Endodermal cell (in vitro differentiated cells): ENCODE data around the gene PPP1R16B. TPM values are rescaled to one million over a fixed set of nuclear protein-coding genes. Genes with fewer than 3 reads are reported as not detected.

Experiments used
- DNase-seq: peaks from one replicate; pipeline ENCODE4 v3.0.0-alpha.2; 2017
- H3K27ac ChIP-seq: 2 replicates; pipeline ENCODE4 v1.5.1; 2013; ENCODE audit warnings: mild to moderate bottlenecking, low read depth, low read length, moderate library complexity
- H3K27me3 ChIP-seq: 2 replicates; pipeline ENCODE4 v1.6.1; 2013; ENCODE audit warnings: mild to moderate bottlenecking, low read length, moderate library complexity; ENCODE audit not compliant: insufficient read depth, control insufficient read depth, poor library complexity, severe bottlenecking
- H3K36me3 ChIP-seq: 2 replicates; pipeline ENCODE4 v1.7.0; 2013; ENCODE audit warnings: mild to moderate bottlenecking, low read length, moderate library complexity; ENCODE audit not compliant: control insufficient read depth, insufficient read depth
- H3K4me1 ChIP-seq: one replicate; pipeline ENCODE4 v1.7.0; 2013; ENCODE audit warnings: low read length; ENCODE audit not compliant: control insufficient read depth, insufficient read depth
- H3K4me3 ChIP-seq: 2 replicates; pipeline ENCODE4 v1.5.1; 2013; ENCODE audit warnings: mild to moderate bottlenecking, low read length, moderate library complexity
- H3K9ac ChIP-seq: 2 replicates; pipeline ENCODE4 v1.6.1; 2013; ENCODE audit warnings: mild to moderate bottlenecking, low read length, moderate library complexity; ENCODE audit not compliant: poor library complexity, severe bottlenecking; ENCODE audit errors: extremely low read depth
- H3K9me3 ChIP-seq: 2 replicates; pipeline ENCODE4 v1.6.1; 2013; ENCODE audit warnings: mild to moderate bottlenecking, low read length, moderate library complexity; ENCODE audit not compliant: control insufficient read depth
- H3K27ac Mint-ChIP-seq: 2 replicates; pipeline ENCODE4 v1.8.0; 2020; ENCODE audit warnings: mixed read lengths
- H3K27me3 Mint-ChIP-seq: 2 replicates; pipeline ENCODE4 v1.8.0; 2021; ENCODE audit warnings: mild to moderate bottlenecking, mixed read lengths; ENCODE audit not compliant: insufficient read depth
- H3K36me3 Mint-ChIP-seq: 2 replicates; pipeline ENCODE4 v1.8.0; 2020; ENCODE audit warnings: low read depth, mixed read lengths
- H3K4me1 Mint-ChIP-seq: 2 replicates; pipeline ENCODE4 v1.8.0; 2020; ENCODE audit warnings: mixed read lengths
- H3K4me3 Mint-ChIP-seq: 2 replicates; pipeline ENCODE4 v1.8.0; 2020; ENCODE audit warnings: mild to moderate bottlenecking, moderate library complexity, mixed read lengths
- H3K9me3 Mint-ChIP-seq: 2 replicates; pipeline ENCODE4 v1.8.0; 2020; ENCODE audit warnings: mild to moderate bottlenecking, mixed read lengths
- WGBS, 2 experiments: methylation state at CpG; one replicate each; pipeline versions ENCODE4 v1.1.5 to v1.1.7; 2013; ENCODE audit warnings: missing lambda C conversion rate in 2 of 2, mixed read lengths in 1 of 2; ENCODE audit not compliant: insufficient coverage in 1 of 2, insufficient read length in 1 of 2; 5-methylcytosine and 5-hydroxymethylcytosine counted together
- total RNA-seq, 2 donors: library from RNA; stranded (reverse); fragmentation: NEBNext Ultra II Directional in 1 of 2; extraction: Animal tissue kit (Norgen Biotek cat#: 25700) in 1 of 2; gene quantifications; 2 replicates in 1 of 2; 3 replicates in 1 of 2; pipeline ENCODE4 v1.2.1, GENCODE V29; 2021
- TF ChIP-seq, protein P1 (sequence below): fragments of 200-600 bp; sonication (generic); conservative IDR thresholded peaks from 2 replicates; pipeline ENCODE4 v1.5.0; 2021; ENCODE audit warnings: antibody characterized with exemption, mild to moderate bottlenecking

Gene PPP1R16B
- total RNA-seq, 2 donors from 2014 or later = 6.7 to 15.3 TPM

DNA sequence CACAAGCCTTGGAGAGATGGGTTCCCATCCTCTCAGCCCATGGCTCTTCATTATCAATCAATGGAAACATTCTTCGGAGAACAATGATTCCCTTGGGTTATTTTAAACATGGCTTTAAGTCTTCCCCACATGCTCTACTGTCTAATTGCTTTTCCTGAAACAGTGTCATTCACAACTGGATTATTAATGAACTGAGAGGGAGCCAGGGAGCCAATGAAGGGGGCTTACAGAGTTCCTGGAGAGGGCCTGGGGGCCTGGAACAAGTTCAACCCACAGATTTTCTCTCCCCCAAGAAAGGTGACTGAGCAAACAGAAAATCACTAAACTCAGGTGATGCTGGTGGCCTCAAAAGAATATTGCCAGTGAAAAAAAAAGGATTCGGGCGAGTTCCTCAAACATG lies 1.3 kb upstream of the PPP1R16B start:
- TF ChIP-seq, protein P1, sequence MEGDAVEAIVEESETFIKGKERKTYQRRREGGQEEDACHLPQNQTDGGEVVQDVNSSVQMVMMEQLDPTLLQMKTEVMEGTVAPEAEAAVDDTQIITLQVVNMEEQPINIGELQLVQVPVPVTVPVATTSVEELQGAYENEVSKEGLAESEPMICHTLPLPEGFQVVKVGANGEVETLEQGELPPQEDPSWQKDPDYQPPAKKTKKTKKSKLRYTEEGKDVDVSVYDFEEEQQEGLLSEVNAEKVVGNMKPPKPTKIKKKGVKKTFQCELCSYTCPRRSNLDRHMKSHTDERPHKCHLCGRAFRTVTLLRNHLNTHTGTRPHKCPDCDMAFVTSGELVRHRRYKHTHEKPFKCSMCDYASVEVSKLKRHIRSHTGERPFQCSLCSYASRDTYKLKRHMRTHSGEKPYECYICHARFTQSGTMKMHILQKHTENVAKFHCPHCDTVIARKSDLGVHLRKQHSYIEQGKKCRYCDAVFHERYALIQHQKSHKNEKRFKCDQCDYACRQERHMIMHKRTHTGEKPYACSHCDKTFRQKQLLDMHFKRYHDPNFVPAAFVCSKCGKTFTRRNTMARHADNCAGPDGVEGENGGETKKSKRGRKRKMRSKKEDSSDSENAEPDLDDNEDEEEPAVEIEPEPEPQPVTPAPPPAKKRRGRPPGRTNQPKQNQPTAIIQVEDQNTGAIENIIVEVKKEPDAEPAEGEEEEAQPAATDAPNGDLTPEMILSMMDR = no peak
- Mint-ChIP-seq H3K27me3 (peaks cover 9% of the 10 kb centered on the region), H3K9me3 (no peaks in the 10 kb centered on the region), H3K27ac (peak overlapping the region; percentile 96), H3K4me3 (peak overlapping the region; percentile 83), H3K36me3 (peaks cover under 1% of the 10 kb centered on the region), H3K4me1 (peaks cover 23% of the 10 kb centered on the region)
- H3K9me3 ChIP-seq = no peaks in the 10 kb centered on the region
- peak overlapping the region; percentile 66 for H3K9ac ChIP-seq
- H3K27ac ChIP-seq = peak overlapping the region; percentile 84
- peaks cover 18% of the 10 kb centered on the region for H3K4me1 ChIP-seq
- no peaks in the 10 kb centered on the region for H3K27me3 ChIP-seq
- H3K36me3 ChIP-seq = no peaks in the 10 kb centered on the region
- 42 to 49% methylated on average over 2 to 3 of the region's 3 CpGs for WGBS, 2 experiments
- no peak for DNase-seq
- H3K4me3 ChIP-seq = peak overlapping the region; percentile 84

DNA sequence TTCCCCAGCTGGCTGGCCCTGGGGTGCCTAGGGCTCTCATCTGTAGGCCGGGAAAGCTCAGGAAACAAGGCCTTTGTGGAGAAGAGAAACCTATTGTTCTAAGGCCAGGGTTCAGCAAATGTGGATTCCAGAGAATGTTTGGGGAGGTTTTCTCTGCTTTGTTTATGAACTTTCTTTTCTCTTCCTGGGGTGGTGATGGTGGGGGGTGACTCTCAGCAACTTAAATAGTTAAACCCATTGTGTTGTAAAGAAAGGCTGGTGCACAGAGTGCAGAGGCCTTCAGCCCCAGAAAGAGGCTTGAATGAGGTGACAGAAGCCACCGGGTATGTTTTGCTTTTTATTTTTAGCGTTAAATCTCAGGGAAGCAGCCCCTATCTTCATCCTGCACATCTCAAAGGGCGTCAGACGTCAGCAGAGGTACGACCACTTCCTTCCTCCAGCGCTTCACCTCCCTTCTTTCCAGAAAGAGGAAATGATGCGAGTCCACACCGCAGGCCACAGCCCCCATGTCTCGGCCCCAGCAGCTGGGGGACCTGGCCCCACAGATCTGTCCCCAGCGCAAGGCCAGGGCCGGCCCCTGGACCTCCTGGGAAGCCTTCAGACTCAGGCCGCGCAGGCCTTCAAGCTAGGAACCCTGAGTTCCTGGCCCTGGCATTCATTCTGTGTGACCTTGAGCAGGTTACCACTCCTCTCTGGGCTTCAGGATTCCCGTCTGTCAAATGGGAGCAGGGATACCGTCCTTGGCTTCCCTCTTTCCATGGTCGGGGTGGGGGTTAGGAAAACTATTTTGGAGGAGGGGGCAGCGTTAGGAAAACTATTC lies 605 bp upstream of the PPP1R16B start:
- Histone ChIP-seq H3K4me1 (peaks cover 18% of the 10 kb centered on the region), H3K9ac (peak overlapping the region; percentile 66), H3K27ac (peak overlapping the region; percentile 85), H3K9me3 (no peaks in the 10 kb centered on the region), H3K36me3 (no peaks in the 10 kb centered on the region), H3K4me3 (peak overlapping the region; percentile 84), H3K27me3 (no peaks in the 10 kb centered on the region)
- Mint-ChIP-seq H3K36me3 (peaks cover 3% of the 10 kb centered on the region), H3K27me3 (peaks cover 9% of the 10 kb centered on the region), H3K4me1 (peaks cover 25% of the 10 kb centered on the region), H3K9me3 (no peaks in the 10 kb centered on the region), H3K27ac (peak overlapping the region; percentile 96), H3K4me3 (peak overlapping the region; percentile 83)
- TF ChIP-seq, protein P1 = no peak
- 10 to 14% methylated on average over 8 to 18 of the region's 18 CpGs for WGBS, 2 experiments
- DNase-seq = peak; percentile 84

DNA sequence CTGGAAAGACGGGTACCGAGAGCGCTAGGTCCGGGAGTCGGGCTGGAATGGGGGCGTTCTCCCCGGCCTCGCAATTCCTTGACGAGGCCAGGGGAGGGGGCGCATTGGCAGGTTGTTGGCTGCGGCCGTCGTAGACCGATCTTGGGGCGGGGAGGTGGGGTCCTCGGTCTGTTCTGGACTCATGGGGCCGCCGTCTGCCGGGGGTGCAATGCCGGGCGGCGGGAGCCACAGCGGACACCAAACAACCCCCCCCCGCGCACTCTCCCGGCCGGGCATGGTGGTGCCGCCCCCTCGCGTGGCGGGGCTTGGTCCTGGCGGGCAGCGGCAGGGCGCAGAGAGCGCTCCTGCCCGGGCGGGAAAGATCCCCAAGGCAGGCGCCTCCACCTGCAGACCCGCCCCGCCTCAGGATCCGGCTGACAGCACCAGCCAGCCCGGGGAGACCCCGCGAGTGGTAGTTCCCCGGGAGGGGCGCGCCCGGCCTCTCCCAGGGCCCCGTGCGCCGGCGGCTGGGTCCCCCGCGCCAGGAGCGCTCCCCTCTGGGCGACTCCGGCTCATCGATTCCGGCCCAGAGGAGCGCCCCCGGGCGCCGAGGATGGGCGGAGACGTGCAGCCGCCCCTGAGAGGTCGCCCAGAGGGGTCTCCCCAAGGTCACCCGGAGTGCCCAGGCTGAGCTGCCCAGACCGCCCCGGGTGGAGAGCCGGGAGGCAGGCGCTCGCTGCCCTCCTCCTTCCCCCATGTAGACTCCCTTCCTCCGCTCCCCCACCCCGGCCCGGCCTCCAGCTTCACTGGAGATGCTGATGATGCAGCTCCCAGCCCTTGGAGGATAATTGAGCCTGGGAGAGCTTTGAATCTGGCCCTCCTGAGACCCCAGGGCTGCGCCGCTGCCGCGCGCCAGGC lies 709 bp downstream of the PPP1R16B start:
- Histone ChIP-seq H3K36me3 (peaks cover 10% of the 10 kb centered on the region), H3K27ac (no peak overlapping the region), H3K4me1 (peaks cover 18% of the 10 kb centered on the region), H3K4me3 (peak overlapping the region; percentile 84), H3K27me3 (no peaks in the 10 kb centered on the region), H3K9ac (peak overlapping the region; percentile 64), H3K9me3 (no peaks in the 10 kb centered on the region)
- Mint-ChIP-seq H3K4me3 (peak overlapping the region; percentile 83), H3K9me3 (no peaks in the 10 kb centered on the region), H3K36me3 (peaks cover 14% of the 10 kb centered on the region), H3K27ac (no peak overlapping the region), H3K4me1 (peaks cover 25% of the 10 kb centered on the region), H3K27me3 (peaks cover 9% of the 10 kb centered on the region)
- TF ChIP-seq, protein P1 = peak; percentile 33
- WGBS, 2 experiments = 0 to 1% methylated on average over 8 to 81 of the region's 81 CpGs
- DNase-seq = peak; percentile 75
